Sigmoid colon (tissue), 7 donors: Measurements from ENCODE around the gene GMEB1. TPM values are rescaled to one million over a fixed set of nuclear protein-coding genes. Genes with fewer than 3 reads are reported as not detected.
"Not testable (repeated sequence)": the region's sequence is repeated elsewhere in the genome, so short reads cannot be mapped to it uniquely, and the experiment has no call there.

Experiments used
- DNase-seq: peaks from one replicate; pipeline ENCODE4 v3.0.0-alpha.2; 2019
- H3K27ac ChIP-seq, 4 donors: fragments of 200-600 bp; sonication (generic); one replicate each; pipeline ENCODE4 v1.5.1; 2016 to 2019; ENCODE audit warnings: mild to moderate bottlenecking in 1 of 4
- H3K27me3 ChIP-seq, 3 donors: fragments of 200-600 bp; sonication (generic); one replicate each; pipeline ENCODE4 v1.5.1; 2019; ENCODE audit warnings: mild to moderate bottlenecking in 1 of 3
- H3K36me3 ChIP-seq, 4 donors: fragments of 200-600 bp; sonication (generic); one replicate each; pipeline ENCODE4 v1.5.1; 2016 to 2019
- H3K4me1 ChIP-seq, 4 donors: fragments of 200-600 bp; sonication (generic); one replicate each; pipeline ENCODE4 v1.5.1; 2017 to 2019
- H3K4me3 ChIP-seq, 4 donors: fragments of 200-600 bp; sonication (generic); one replicate each; pipeline ENCODE4 v1.5.1; 2017 to 2019; ENCODE audit warnings: mild to moderate bottlenecking in 2 of 4, moderate library complexity in 1 of 4
- H3K9me3 ChIP-seq, 4 donors: fragments of 200-600 bp in 3 of 4; sonication (generic) in 3 of 4; one replicate each; pipeline versions ENCODE4 v1.5.1 to v1.6.1; 2013 to 2019
- CTCF ChIP-seq, 4 experiments: fragments of 450-650 bp in 3 of 4; fragments of 200-600 bp in 1 of 4; IDR thresholded peaks; one replicate each; pipeline ENCODE4 v1.5.1; 2016 to 2019; ENCODE audit warnings: antibody characterized with exemption in 4 of 4, mild to moderate bottlenecking in 3 of 4, moderate library complexity in 2 of 4
- EP300 ChIP-seq, 4 donors: sonication (generic); formaldehyde crosslinking; IDR thresholded peaks; one replicate each; pipeline ENCODE4 v1.6.1; 2017; ENCODE audit warnings: antibody characterized with exemption in 4 of 4
- POLR2A ChIP-seq, 2 donors: fragments of 450-650 bp; IDR thresholded peaks; one replicate each; pipeline ENCODE4 v1.6.1; 2016; ENCODE audit warnings: antibody characterized with exemption in 2 of 2, mild to moderate bottlenecking in 2 of 2, moderate library complexity in 2 of 2
- POLR2AphosphoS5 ChIP-seq, 4 donors: sonication (generic); formaldehyde crosslinking; IDR thresholded peaks; one replicate each; pipeline ENCODE4 v1.6.1; 2017; ENCODE audit warnings: antibody characterized with exemption in 4 of 4
- WGBS, 2 donors: extraction: QIAGEN DNeasy Blood & Tissue Kit; methylation state at CpG; one replicate each; pipeline ENCODE4 v1.1.7; 2013; 5-methylcytosine and 5-hydroxymethylcytosine counted together
- intact Hi-C: fragments of 100-400 bp; cut with DNase I; formaldehyde crosslinking; loops from one replicate; pipeline ENCODE4 v1.15.1; 2023
- polyA plus RNA-seq, 3 donors: library from polyadenylated mRNA; stranded (reverse); fragments of 200-250 nt; gene quantifications; one replicate each; pipeline ENCODE4 v1.2.3, GENCODE V29; 2013
- total RNA-seq, 4 donors: library from RNA; depleted of rRNA; stranded (reverse); fragments of >200 nt; gene quantifications; one replicate each; pipeline ENCODE4 v1.1.0, GENCODE V29; 2016
- donor health status: healthy with polysubstance abuse.
- donor health status: Bipolar disorder and iron deficiency.
- donor health status: healthy.

The GMEB1 gene
- total and polyA plus RNA-seq, 7 donors: 3.7 to 8.9 (median 6.7) TPM

- Histone ChIP-seq H3K36me3 (peaks cover 0 to 20% (median 4%) of the 10 kb centered on the region in 4 donors), H3K4me3 (no peak overlapping the region), H3K9me3 (no peaks in the 10 kb centered on the region), H3K4me1 (no peaks in the 10 kb centered on the region), H3K27ac (no peak overlapping the region), H3K27me3 (no peaks in the 10 kb centered on the region)
- no peak for TF ChIP-seq CTCF (IDR thresholded peaks at IDR 0.05)
- TF ChIP-seq EP300 (IDR thresholded peaks at IDR 0.05): no peak
- TF ChIP-seq POLR2AphosphoS5 (IDR thresholded peaks at IDR 0.05): no peak
- intact Hi-C loops: no loop called here
- WGBS, 2 donors: 96 to 98% methylated on average over 4 of the region's 4 CpGs
- no peak for DNase-seq
These were observed 11.6 kb downstream of the GMEB1 start for GRCh38 chr1:28680151-28680550.

- Histone ChIP-seq H3K27me3 (no peaks in the 10 kb centered on the region), H3K27ac (no peak overlapping the region), H3K4me1 (no peaks in the 10 kb centered on the region), H3K4me3 (no peak overlapping the region), H3K9me3 (no peaks in the 10 kb centered on the region), H3K36me3 (peaks cover 0 to 32% (median 4%) of the 10 kb centered on the region in 4 donors)
- TF ChIP-seq POLR2A (IDR thresholded peaks at IDR 0.05) (no peak), EP300 (IDR thresholded peaks at IDR 0.05) (no peak), POLR2AphosphoS5 (IDR thresholded peaks at IDR 0.05) (no peak), CTCF (IDR thresholded peaks at IDR 0.05) (no peak)
- DNase-seq: no peak
- WGBS, 2 donors: 90 to 95% methylated on average over 6 of the region's 6 CpGs
- intact Hi-C loops: no loop called here
These were observed 14.3 kb downstream of the GMEB1 start for GRCh38 chr1:28682840-28683239.

- WGBS, 2 donors: 84 to 86% methylated on average over 4 of the region's 4 CpGs
- Histone ChIP-seq H3K9me3 (no peaks in the 10 kb centered on the region), H3K27ac (no peak overlapping the region), H3K4me3 (no peak overlapping the region), H3K4me1 (no peaks in the 10 kb centered on the region), H3K36me3 (peaks cover 0 to 32% (median 4%) of the 10 kb centered on the region in 4 donors), H3K27me3 (no peaks in the 10 kb centered on the region)
- intact Hi-C loops: no loop called here
- TF ChIP-seq POLR2AphosphoS5 (IDR thresholded peaks at IDR 0.05): no peak
- TF ChIP-seq EP300 (IDR thresholded peaks at IDR 0.05): no peak
- no peak for TF ChIP-seq POLR2A (IDR thresholded peaks at IDR 0.05)
- TF ChIP-seq CTCF (IDR thresholded peaks at IDR 0.05): no peak
- DNase-seq: no peak
These were observed 16.4 kb downstream of the GMEB1 start for GRCh38 chr1:28684937-28685336.

GRCh38 chr1:28691627-28692026 is 23.0 kb downstream of the GMEB1 start:
- DNase-seq, H3K4me3 ChIP-seq, H3K4me1 ChIP-seq, intact Hi-C loops, H3K9me3 ChIP-seq, H3K27me3 ChIP-seq, H3K27ac ChIP-seq: not testable (repeated sequence)
- 96% methylated on average over 1 of the region's 1 CpG for WGBS, 2 donors
- H3K36me3 ChIP-seq: peaks cover 0 to 57% (median 8%) of the 10 kb centered on the region in 4 donors

GRCh38 chr1:28703629-28704028 is 35.0 kb downstream of the GMEB1 start:
- DNase-seq: no peak
- intact Hi-C loops: no loop called here
- no peaks in the 10 kb centered on the region for H3K27me3 ChIP-seq
- H3K27ac ChIP-seq: no peak overlapping the region
- H3K4me3 ChIP-seq: no peak overlapping the region
- 90 to 95% methylated on average over 3 of the region's 3 CpGs for WGBS, 2 donors
- H3K9me3 ChIP-seq: no peaks in the 10 kb centered on the region
- H3K36me3 ChIP-seq: peaks cover 6 to 88% (median 16%) of the 10 kb centered on the region in 4 donors
- TF ChIP-seq POLR2A (IDR thresholded peaks at IDR 0.05) (no peak), CTCF (IDR thresholded peaks at IDR 0.05) (no peak), POLR2AphosphoS5 (IDR thresholded peaks at IDR 0.05) (no peak), EP300 (IDR thresholded peaks at IDR 0.05) (no peak)
- H3K4me1 ChIP-seq: no peaks in the 10 kb centered on the region
